ENCODE data around the gene CDH13.

Gene CDH13

GRCh38 chr16:83723244-83723643 lies 1096.5 kb downstream of the CDH13 start:
- DNase-seq (ENCODE audit: low read depth): no peak

- DNase-seq (ENCODE audit: low read depth): no peak
Observed at GRCh38 chr16:83723901-83724300, 1097.1 kb downstream of the CDH13 start.

- no peak for DNase-seq (ENCODE audit: low read depth)
Observed at GRCh38 chr16:83724585-83724984, 1097.8 kb downstream of the CDH13 start.

- DNase-seq (ENCODE audit: low read depth): no peak
Observed at GRCh38 chr16:83725313-83725712, 1098.5 kb downstream of the CDH13 start.

GRCh38 chr16:83727018-83727417 lies 1100.2 kb downstream of the CDH13 start:
- no peak for DNase-seq (ENCODE audit: low read depth)

GRCh38 chr16:83727751-83728352 lies 1101.1 kb downstream of the CDH13 start:
- no peak for DNase-seq (ENCODE audit: low read depth)

- DNase-seq (ENCODE audit: low read depth): no peak
Observed at GRCh38 chr16:83728492-83728891, 1101.7 kb downstream of the CDH13 start.

- DNase-seq (ENCODE audit: low read depth): no peak
Observed at GRCh38 chr16:83730812-83731211, 1104.0 kb downstream of the CDH13 start.

GRCh38 chr16:83732536-83732935 lies 1105.8 kb downstream of the CDH13 start:
- DNase-seq (ENCODE audit: low read depth): no peak

GRCh38 chr16:83733301-83733700 lies 1106.5 kb downstream of the CDH13 start:
- DNase-seq (ENCODE audit: low read depth): no peak

GRCh38 chr16:83734136-83734535 lies 1107.4 kb downstream of the CDH13 start:
- DNase-seq (ENCODE audit: low read depth): no peak

- no peak for DNase-seq (ENCODE audit: low read depth)
Observed at GRCh38 chr16:83737729-83738354, 1111.1 kb downstream of the CDH13 start.

- DNase-seq (ENCODE audit: low read depth): no peak
Observed at GRCh38 chr16:83738923-83739503, 1112.2 kb downstream of the CDH13 start.

GRCh38 chr16:83742124-83742899 lies 1115.5 kb downstream of the CDH13 start:
- DNase-seq (ENCODE audit: low read depth): no peak

- no peak for DNase-seq (ENCODE audit: low read depth)
Observed at GRCh38 chr16:83743241-83743640, 1116.5 kb downstream of the CDH13 start.

- DNase-seq (ENCODE audit: low read depth): no peak
Observed at GRCh38 chr16:83743720-83744119, 1117.0 kb downstream of the CDH13 start.

- DNase-seq (ENCODE audit: low read depth): no peak
Observed at GRCh38 chr16:83744441-83744981, 1117.7 kb downstream of the CDH13 start.

GRCh38 chr16:83746611-83747010 lies 1119.8 kb downstream of the CDH13 start:
- no peak for DNase-seq (ENCODE audit: low read depth)

- no peak for DNase-seq (ENCODE audit: low read depth)
Observed at GRCh38 chr16:83747936-83748335, 1121.2 kb downstream of the CDH13 start.

- no peak for DNase-seq (ENCODE audit: low read depth)
Observed at GRCh38 chr16:83755391-83755790, 1128.6 kb downstream of the CDH13 start.

GRCh38 chr16:83762141-83762991 lies 1135.6 kb downstream of the CDH13 start:
- no peak for DNase-seq (ENCODE audit: low read depth)

GRCh38 chr16:83762992-83763358 lies 1136.2 kb downstream of the CDH13 start:
- DNase-seq (ENCODE audit: low read depth): no peak

Measured in activated T-helper 1 cell treated with Interleukin-2 at 50 U/mL for 16 hours (primary cell).